CD14-positive monocyte (primary cell): Measurements from ENCODE around the gene VPS8. TPM values are rescaled to one million over a fixed set of nuclear protein-coding genes. Genes with fewer than 3 reads are reported as not detected.

Experiments used
- DNase-seq, 3 donors: peaks; one replicate each; pipeline ENCODE4 v3.0.0-alpha.2; 2011 to 2022
- H2AFZ ChIP-seq: 2 replicates; pipeline ENCODE4 v1.6.0; 2012; ENCODE audit warnings: mild to moderate bottlenecking, low read depth, low read length, inconsistent platforms; ENCODE audit not compliant: insufficient read depth, poor library complexity, severe bottlenecking
- H3K27ac ChIP-seq, 2 donors: 1 replicate in 1 of 2; 2 replicates in 1 of 2; pipeline ENCODE4 v1.5.1; 2012 to 2013; ENCODE audit warnings: low read length in 2 of 2, control low read depth in 1 of 2, inconsistent platforms in 1 of 2, low read depth in 1 of 2, mild to moderate bottlenecking in 1 of 2
- H3K27me3 ChIP-seq, 2 donors: one replicate each; pipeline versions ENCODE4 v1.6.0 to v1.6.1; 2011 to 2013; ENCODE audit warnings: low read length in 2 of 2; ENCODE audit not compliant: control insufficient read depth in 2 of 2, insufficient read depth in 2 of 2
- H3K36me3 ChIP-seq, 2 donors: replicated peaks in 1 of 2; 1 replicate in 1 of 2; 2 replicates in 1 of 2; pipeline versions ENCODE4 v1.5.1 to v1.6.1; 2012 to 2013; ENCODE audit warnings: low read length in 2 of 2, control low read depth in 1 of 2, inconsistent platforms in 1 of 2, mild to moderate bottlenecking in 1 of 2; ENCODE audit not compliant: insufficient read depth in 2 of 2, control insufficient read depth in 1 of 2
- H3K4me1 ChIP-seq, 2 donors: 1 replicate in 1 of 2; 2 replicates in 1 of 2; pipeline versions ENCODE4 v1.5.1 to v1.6.1; 2012 to 2013; ENCODE audit warnings: low read length in 2 of 2, control low read depth in 1 of 2, inconsistent platforms in 1 of 2, mild to moderate bottlenecking in 1 of 2, moderate library complexity in 1 of 2; ENCODE audit not compliant: insufficient read depth in 2 of 2, control insufficient read depth in 1 of 2
- H3K4me2 ChIP-seq: replicated peaks from 2 replicates; pipeline ENCODE3; 2012; ENCODE audit warnings: low read length, moderate library complexity, mild to moderate bottlenecking; ENCODE audit not compliant: poor library complexity, severe bottlenecking; ENCODE audit errors: extremely low read depth
- H3K4me3 ChIP-seq, 3 experiments: fragments of 200-600 bp in 1 of 3; sonication (generic) in 1 of 3; replicated peaks in 1 of 3; 1 replicate in 2 of 3; 2 replicates in 1 of 3; pipeline ENCODE4 v1.5.1; 2011 to 2013; ENCODE audit warnings: low read length in 3 of 3, mild to moderate bottlenecking in 3 of 3, control low read depth in 2 of 3, low read depth in 2 of 3, inconsistent platforms in 1 of 3, moderate library complexity in 1 of 3
- H3K79me2 ChIP-seq: 2 replicates; pipeline ENCODE4 v1.6.0; 2012; ENCODE audit warnings: mild to moderate bottlenecking, control low read depth, inconsistent platforms, low read length, moderate library complexity; ENCODE audit not compliant: insufficient read depth
- H3K9ac ChIP-seq: 2 replicates; pipeline ENCODE4 v1.6.0; 2017; ENCODE audit warnings: low read length, mild to moderate bottlenecking; ENCODE audit not compliant: insufficient read depth, poor library complexity, severe bottlenecking
- H3K9me3 ChIP-seq, 2 donors: replicated peaks in 1 of 2; 1 replicate in 1 of 2; 2 replicates in 1 of 2; pipeline versions ENCODE4 v1.5.1 to v1.6.1; 2012 to 2013; ENCODE audit warnings: low read length in 2 of 2, control low read depth in 1 of 2; ENCODE audit not compliant: control insufficient read depth in 1 of 2, insufficient read depth in 1 of 2
- H4K20me1 ChIP-seq: 2 replicates; pipeline ENCODE4 v1.6.0; 2012; ENCODE audit warnings: mild to moderate bottlenecking, low read length, control low read depth, moderate library complexity; ENCODE audit not compliant: insufficient read depth
- H3K27ac Mint-ChIP-seq, 7 donors: one replicate each; pipeline ENCODE4 v1.8.0; 2020; ENCODE audit warnings: mild to moderate bottlenecking in 7 of 7, mixed read lengths in 7 of 7, moderate library complexity in 6 of 7, inconsistent platforms in 2 of 7
- H3K27me3 Mint-ChIP-seq, 3 donors: one replicate each; pipeline ENCODE4 v1.8.0; 2021 to 2022; ENCODE audit warnings: low read depth in 3 of 3, mild to moderate bottlenecking in 3 of 3, mixed read lengths in 3 of 3, moderate library complexity in 3 of 3, inconsistent platforms in 1 of 3
- H3K36me3 Mint-ChIP-seq, 2 donors: one replicate each; pipeline ENCODE4 v1.8.0; 2020; ENCODE audit warnings: mixed read lengths in 2 of 2, inconsistent platforms in 1 of 2, mild to moderate bottlenecking in 1 of 2
- H3K4me1 Mint-ChIP-seq: one replicate; pipeline ENCODE4 v1.8.0; 2020; ENCODE audit warnings: mild to moderate bottlenecking, mixed read lengths
- H3K4me3 Mint-ChIP-seq, 2 donors: one replicate each; pipeline ENCODE4 v1.8.0; 2020; ENCODE audit warnings: mild to moderate bottlenecking in 2 of 2, mixed read lengths in 2 of 2, moderate library complexity in 1 of 2
- H3K9me3 Mint-ChIP-seq, 7 donors: one replicate each; pipeline ENCODE4 v1.8.0; 2020 to 2022; ENCODE audit warnings: mixed read lengths in 7 of 7, mild to moderate bottlenecking in 6 of 7, moderate library complexity in 6 of 7, inconsistent platforms in 2 of 7
- CTCF ChIP-seq: fragments of 200-600 bp; IDR thresholded peaks from one replicate; pipeline ENCODE4 v1.8.0; 2022; ENCODE audit warnings: antibody characterized with exemption, mild to moderate bottlenecking
- WGBS: methylation state at CpG from one replicate; pipeline ENCODE4 v1.1.5; 2013; ENCODE audit warnings: missing lambda C conversion rate; ENCODE audit not compliant: insufficient coverage; 5-methylcytosine and 5-hydroxymethylcytosine counted together
- intact Hi-C, 2 donors: fragments of 100-400 bp; cut with micrococcal nuclease; formaldehyde crosslinking; loops; one replicate each; pipeline versions ENCODE4 v1.15.0 to v1.15.1; 2023
- polyA plus RNA-seq, 3 donors: library from polyadenylated mRNA; depleted of rRNA in 1 of 3; unstranded in 2 of 3; stranded (reverse) in 1 of 3; fragments of 300-500 nt in 2 of 3; fragments of >200 nt in 1 of 3; fragmentation: Illumina TruSeq in 2 of 3; gene quantifications; 1 replicate in 2 of 3; 2 replicates in 1 of 3; pipeline ENCODE4 v1.2.3, GENCODE V29; 2012 to 2021

Gene VPS8
- polyA plus RNA-seq, 3 donors: 22.0 to 42.3 (median 29.2) TPM

- H3K4me3 Mint-ChIP-seq: no peak overlapping the region
- Histone ChIP-seq H3K4me2 (no peak overlapping the region), H3K4me1 (no peaks in the 10 kb centered on the region), H4K20me1 (peaks cover 5% of the 10 kb centered on the region), H2AFZ (no peak overlapping the region), H3K9ac (no peak overlapping the region), H3K27me3 (no peaks in the 10 kb centered on the region), H3K9me3 (no peaks in the 10 kb centered on the region), H3K27ac (no peak overlapping the region), H3K79me2 (no peaks in the 10 kb centered on the region), H3K4me3 (no peak overlapping the region), H3K36me3 (peaks cover 52 to 97% of the 10 kb centered on the region in 2 donors)
- no CpG with 5 or more reads among the region's 4 CpGs for WGBS
- H3K9me3 Mint-ChIP-seq: no peaks in the 10 kb centered on the region
- intact Hi-C loops: no loop called here
- H3K27ac Mint-ChIP-seq: no peak overlapping the region
- H3K27me3 Mint-ChIP-seq: no peaks in the 10 kb centered on the region
- H3K4me1 Mint-ChIP-seq: no peaks in the 10 kb centered on the region
- DNase-seq: no peak
- no peak for TF ChIP-seq CTCF
- peaks cover 79 to 82% of the 10 kb centered on the region in 2 donors for H3K36me3 Mint-ChIP-seq
These were observed 73.1 kb downstream of the VPS8 start for GRCh38 chr3:184885112-184885511.

- DNase-seq: no peak
- TF ChIP-seq CTCF: no peak
- no CpG with 5 or more reads among the region's 2 CpGs for WGBS
These were observed 75.6 kb downstream of the VPS8 start for GRCh38 chr3:184887574-184887973.

More at GRCh38 chr3:184887574-184887973, 75.6 kb downstream of the VPS8 start:
- no peaks in the 10 kb centered on the region for H3K9me3 ChIP-seq
- H3K4me3 ChIP-seq: no peak overlapping the region
- H3K4me1 ChIP-seq: no peaks in the 10 kb centered on the region
- Mint-ChIP-seq H3K27me3 (no peaks in the 10 kb centered on the region), H3K9me3 (no peaks in the 10 kb centered on the region), H3K4me3 (no peak overlapping the region), H3K36me3 (peaks cover 66 to 77% of the 10 kb centered on the region in 2 donors), H3K4me1 (no peaks in the 10 kb centered on the region), H3K27ac (no peak overlapping the region)
- H4K20me1 ChIP-seq: no peaks in the 10 kb centered on the region
- intact Hi-C loops: no loop called here
- H3K9ac ChIP-seq: no peak overlapping the region
- no peaks in the 10 kb centered on the region for H3K79me2 ChIP-seq
- no peak overlapping the region for H2AFZ ChIP-seq
- H3K27ac ChIP-seq: no peak overlapping the region
- H3K4me2 ChIP-seq: no peak overlapping the region
- H3K36me3 ChIP-seq: peaks cover 58 to 83% of the 10 kb centered on the region in 2 donors
- no peaks in the 10 kb centered on the region for H3K27me3 ChIP-seq
